NCI-H226 (cell line): ENCODE results near the gene HYAL2.

ENCODE experiments used
- DNase-seq: peaks from one replicate; pipeline ENCODE4 v3.0.0-alpha.2; 2015

Gene HYAL2

GRCh38 chr3:50268703-50269451 is 53.7 kb downstream of the HYAL2 start, which contains the start of gene SEMA3B:
Gene SEMA3B (plus strand): TSS chr3:50269147. CDS start chr3:50269241, 94 bp downstream.
- peak; percentile 39 for DNase-seq

GRCh38 chr3:50268276-50268675 is 54.3 kb downstream of the HYAL2 start:
- no peak for DNase-seq
